Left renal cortex interstitium (tissue), 4 donors: Measurements from ENCODE around the gene HSFX1. TPM values are rescaled to one million over a fixed set of nuclear protein-coding genes. Genes with fewer than 3 reads are reported as not detected.

Source experiments
- DNase-seq, 4 donors: peaks; one replicate each; pipeline ENCODE4 v3.0.0-alpha.2; 2013; ENCODE audit warnings: low read depth in 4 of 4, low spot score in 2 of 4, missing footprints in 1 of 4
- polyA plus RNA-seq, 4 donors: library from polyadenylated mRNA; unstranded; fragments of 120-200 nt; gene quantifications; one replicate each; pipeline ENCODE4 v1.2.1, GENCODE V29; 2013; ENCODE audit not compliant: insufficient read length in 4 of 4

Gene HSFX1
- polyA plus RNA-seq, 4 donors = 1.8 to 2.6 (median 2.2) TPM

DNA sequence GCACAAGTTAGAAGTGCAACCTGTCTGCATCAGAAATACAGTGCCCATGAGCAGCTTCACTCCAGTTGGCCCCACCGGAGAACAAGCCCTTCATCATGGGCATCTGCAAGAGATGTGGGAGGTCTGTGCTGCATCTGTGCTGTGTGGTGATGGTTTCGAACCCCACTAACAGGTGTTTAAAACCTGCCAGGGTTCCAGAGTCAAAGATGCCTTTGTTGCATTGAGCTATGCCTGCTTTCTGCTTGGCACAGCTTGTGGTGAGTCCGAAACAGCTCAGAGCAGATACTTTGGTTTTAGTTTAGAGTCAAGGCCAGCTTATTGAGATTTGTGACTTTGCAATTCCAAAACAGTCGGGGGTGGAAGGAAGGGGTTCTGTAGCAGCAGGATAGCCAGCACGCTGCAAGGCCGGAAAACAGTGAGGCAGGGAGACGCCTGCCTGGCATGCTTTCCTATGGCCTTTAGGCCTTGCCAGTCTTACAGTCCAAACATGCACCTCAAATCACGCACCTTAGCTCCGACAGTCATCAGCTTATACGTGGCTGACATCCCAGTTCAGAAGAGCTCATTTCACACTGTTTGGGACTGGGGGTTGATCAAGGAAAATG is 29.7 kb downstream of the HSFX1 start:
- no peak for DNase-seq

DNA sequence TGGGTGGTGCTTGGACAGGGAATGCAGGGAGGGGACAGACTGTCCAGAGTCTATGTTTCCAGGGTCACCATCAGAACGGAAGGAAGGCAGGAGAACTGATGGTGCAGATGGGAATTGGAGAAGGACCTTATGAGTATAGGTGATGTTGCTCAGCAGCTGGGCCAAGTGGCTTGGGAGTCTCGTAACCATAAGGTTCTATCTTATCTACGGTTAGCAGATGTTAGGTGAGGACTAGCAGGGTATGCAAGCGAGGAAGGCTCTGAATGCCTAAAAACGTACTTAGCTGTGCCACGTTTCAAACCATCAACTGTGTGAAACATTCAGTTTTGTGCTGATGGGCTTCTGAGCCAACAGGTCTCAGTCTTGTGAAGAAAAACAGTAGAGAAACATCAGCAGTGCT is 30.2 kb downstream of the HSFX1 start:
- no peak for DNase-seq

DNA sequence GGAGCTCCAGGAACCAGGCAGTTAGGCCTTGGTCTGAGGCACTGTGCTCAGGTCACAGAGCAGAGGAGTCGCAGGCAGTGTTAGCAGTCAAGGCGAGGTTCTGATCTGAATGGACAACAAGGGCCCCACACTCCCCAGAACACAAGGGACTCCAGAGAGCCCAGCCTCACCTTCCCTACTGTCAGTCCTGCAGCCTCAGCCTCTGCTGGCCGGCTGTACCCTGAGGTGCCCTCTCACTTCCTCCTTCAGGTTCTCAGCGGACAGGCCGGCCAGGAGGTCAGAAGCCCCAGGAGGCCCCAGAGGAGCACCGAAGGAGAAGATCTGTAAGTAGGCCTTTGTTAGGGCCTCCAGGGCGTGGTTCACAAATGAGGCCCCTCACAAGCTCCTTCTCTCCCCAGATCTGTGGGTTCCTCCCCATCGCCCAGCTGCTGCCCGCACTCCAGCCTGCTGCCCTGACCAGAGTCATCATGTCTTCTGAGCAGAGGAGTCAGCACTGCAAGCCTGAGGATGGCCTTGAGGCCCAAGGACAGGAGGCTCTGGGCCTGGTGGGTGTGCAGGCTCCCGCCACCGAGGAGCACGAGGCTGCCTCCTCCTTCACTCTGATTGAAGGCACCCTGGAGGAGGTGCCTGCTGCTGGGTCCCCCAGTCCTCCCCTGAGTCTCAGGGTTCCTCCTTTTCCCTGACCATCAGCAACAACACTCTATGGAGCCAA is 34.0 kb downstream of the HSFX1 start:
- no peak for DNase-seq

DNA sequence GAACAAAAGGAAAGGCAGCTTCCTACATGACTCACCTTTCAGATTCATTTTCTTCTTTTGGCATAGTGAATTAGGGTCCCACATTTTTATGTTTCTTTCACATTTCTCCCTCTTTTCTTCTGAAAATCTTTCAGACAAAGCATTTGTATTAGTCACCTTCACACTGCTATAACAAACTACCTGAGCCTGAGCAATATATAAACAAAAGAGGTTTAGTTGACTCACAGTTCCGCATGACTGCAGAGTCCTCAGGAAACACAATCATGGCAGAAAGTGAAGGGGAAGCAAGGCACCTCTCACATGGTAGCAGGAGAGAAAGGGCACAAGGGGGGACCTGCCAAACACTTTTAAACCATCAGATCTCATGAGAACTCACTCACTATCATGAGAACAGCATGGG is 44.8 kb downstream of the HSFX1 start:
- no peak for DNase-seq

DNA sequence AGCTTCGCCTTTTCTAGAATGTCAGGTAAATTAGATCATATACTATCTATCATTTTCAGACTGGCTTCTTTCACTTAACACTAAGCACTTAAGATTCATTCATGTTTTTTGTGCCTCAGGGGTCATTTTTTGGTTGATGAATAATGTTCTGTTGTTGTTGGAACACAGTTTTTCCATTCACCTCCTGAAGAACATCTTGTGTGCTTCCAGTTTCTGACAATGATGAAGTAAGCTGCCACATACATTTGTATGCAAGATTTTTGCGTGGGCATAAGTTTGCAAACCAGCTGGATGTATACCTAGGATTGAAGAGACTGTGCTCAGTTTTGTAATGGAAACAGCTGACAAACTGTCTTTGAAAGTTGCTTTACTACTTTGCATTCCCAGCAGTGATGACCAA is 45.5 kb downstream of the HSFX1 start:
- no peak for DNase-seq

- no peak for DNase-seq
Measured at GRCh38 chrX:149825424-149825823, 51.6 kb downstream of the HSFX1 start.

Other genes with a start within 250 kb of the HSFX1 start
- 10 to 100 TPM; 22.7 to 25.7 (median 23.7) TPM for gene EOLA1, start 233.1 kb upstream of the HSFX1 start, polyA plus RNA-seq
- gene HSFX3, start 224.1 kb upstream of the HSFX1 start, polyA plus RNA-seq = under 1 TPM in 1 of 4 donors, not detected in 3; 0.13 TPM
- not detected for gene MAGEA9B, start 186.6 kb upstream of the HSFX1 start, polyA plus RNA-seq
- 1 to 10 TPM in 1 of 4 donors, under 1 TPM in 3; 0.30 to 1.0 (median 0.40) TPM for gene HSFX2, start 178.8 kb upstream of the HSFX1 start, polyA plus RNA-seq
- gene TMEM185A, start 142.3 kb upstream of the HSFX1 start, polyA plus RNA-seq = 10 to 100 TPM; 41.5 to 46.8 (median 44.2) TPM
- under 1 TPM in 1 of 4 donors, not detected in 3; 0.04 TPM for gene MAGEA11, start 62.0 kb upstream of the HSFX1 start, polyA plus RNA-seq
- gene MAGEA9, start 7.9 kb downstream of the HSFX1 start, polyA plus RNA-seq = not detected
- under 1 TPM; 0.13 to 0.47 (median 0.30) TPM for gene MAGEA8, start 107.1 kb downstream of the HSFX1 start, polyA plus RNA-seq
- gene HSFX4, start 155.5 kb downstream of the HSFX1 start, polyA plus RNA-seq = under 1 TPM; 0.16 to 0.35 (median 0.22) TPM
- 10 to 100 TPM; 27.2 to 33.7 (median 30.0) TPM for gene EOLA2, start 164.4 kb downstream of the HSFX1 start, polyA plus RNA-seq